ENCODE results near the gene TTLL4.

TTLL4 gene

DNA sequence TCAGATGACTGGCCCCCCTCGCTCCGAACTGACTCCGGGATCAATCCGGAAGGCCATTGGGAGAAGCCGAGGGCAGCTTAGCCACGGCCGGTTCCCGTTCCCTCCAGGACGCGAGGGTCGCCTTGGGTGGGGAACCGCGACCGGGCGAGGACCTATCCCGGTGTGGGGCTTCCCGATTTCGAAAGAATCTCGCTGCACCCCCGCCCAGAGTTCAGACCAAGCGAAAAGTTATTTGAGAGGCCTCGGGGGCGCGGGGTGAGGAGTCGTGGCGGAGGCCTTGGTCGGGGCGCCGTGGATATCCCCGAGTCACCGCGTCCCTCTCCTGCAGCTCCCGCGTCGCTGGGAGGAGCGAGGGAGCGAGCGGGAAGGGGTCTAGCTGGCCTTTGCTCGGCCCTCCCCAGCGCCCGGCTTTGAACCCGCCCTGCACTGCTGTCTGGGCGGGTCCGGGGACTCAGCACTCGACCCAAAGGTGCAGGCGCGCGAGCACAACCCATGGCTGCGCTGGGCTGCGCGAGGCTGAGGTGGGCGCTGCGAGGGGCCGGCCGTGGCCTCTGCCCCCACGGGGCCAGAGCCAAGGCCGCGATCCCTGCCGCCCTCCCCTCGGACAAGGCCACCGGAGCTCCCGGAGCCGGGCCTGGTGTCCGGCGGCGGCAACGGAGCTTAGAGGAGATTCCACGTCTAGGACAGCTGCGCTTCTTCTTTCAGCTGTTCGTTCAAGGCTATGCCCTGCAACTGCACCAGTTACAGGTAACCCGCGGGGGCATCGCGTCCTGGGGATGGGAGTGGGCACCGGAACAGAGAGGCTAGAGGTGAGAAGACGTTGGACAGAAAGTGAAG, 71.3 kb downstream of the TTLL4 start, which contains the start of gene CYP27A1:
CYP27A1 (plus strand) TSS at position 457 of the 837 bp plus-strand sequence; CDS start at position 493, 36 bp downstream.
- peak within 1 kb of the TSS; percentile 70 for H3K4me3 ChIP-seq (ENCODE audit: low read depth, low read length)
- no peak for TF ChIP-seq CTCF (conservative IDR thresholded peaks at IDR 0.05; ENCODE audit: low read depth, low read length)
- peak; percentile 31 for DNase-seq (ENCODE audit: low read depth)

- peak overlapping the region; percentile 70 for H3K4me3 ChIP-seq (ENCODE audit: low read depth, low read length)
- DNase-seq (ENCODE audit: low read depth): peak; percentile 26
- no peak for TF ChIP-seq CTCF (conservative IDR thresholded peaks at IDR 0.05; ENCODE audit: low read depth, low read length)
These were observed 71.9 kb downstream of the TTLL4 start for GRCh38 chr2:218782528-218782844.

DNA sequence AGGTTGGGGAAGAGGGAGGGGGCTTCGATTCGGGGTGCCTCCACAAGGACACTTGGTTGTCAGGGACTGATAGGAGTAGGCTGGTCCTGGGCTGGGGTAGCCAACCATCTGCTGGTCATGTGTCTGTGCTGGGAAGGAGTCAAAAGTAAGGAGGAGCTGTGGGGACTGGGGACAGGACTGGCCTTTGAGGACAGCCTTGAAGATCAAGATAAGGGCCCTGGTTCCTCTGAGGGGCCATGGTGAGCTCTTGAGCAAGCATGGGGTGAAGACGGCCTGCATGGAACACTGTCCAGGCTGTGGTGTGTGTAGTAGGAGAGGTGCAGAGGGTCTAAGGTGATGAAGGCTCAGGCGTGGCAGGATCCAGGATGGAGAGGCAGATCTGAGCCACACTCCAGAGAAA, 73.1 kb downstream of the TTLL4 start:
- DNase-seq (ENCODE audit: low read depth): no peak
- no peak for TF ChIP-seq CTCF (conservative IDR thresholded peaks at IDR 0.05; ENCODE audit: low read depth, low read length)
- H3K4me3 ChIP-seq (ENCODE audit: low read depth, low read length): no peak overlapping the region

- no peak for DNase-seq (ENCODE audit: low read depth)
- no peak overlapping the region for H3K4me3 ChIP-seq (ENCODE audit: low read depth, low read length)
These were observed 74.5 kb downstream of the TTLL4 start for GRCh38 chr2:218785103-218785502.

DNA sequence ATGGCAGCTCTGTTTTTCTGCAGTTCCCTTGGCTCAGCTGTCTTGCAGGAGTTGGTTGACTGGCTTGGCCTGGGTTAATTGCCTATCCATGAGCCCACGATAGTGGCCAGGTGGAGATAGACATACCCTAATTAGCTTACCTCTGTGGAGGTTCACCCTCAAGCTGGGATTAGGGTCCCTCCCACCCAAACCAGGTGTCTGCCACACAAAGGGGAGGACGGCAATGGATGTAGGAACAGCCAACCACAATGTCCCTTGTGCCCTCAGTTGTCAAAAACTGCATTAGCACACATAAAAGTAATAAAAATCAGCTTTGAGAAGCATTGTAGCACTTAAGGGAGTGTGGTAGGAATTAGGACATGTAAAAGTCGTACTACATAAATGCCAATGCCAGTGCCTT, 75.5 kb downstream of the TTLL4 start:
- TF ChIP-seq CTCF (conservative IDR thresholded peaks at IDR 0.05; ENCODE audit: low read depth, low read length): no peak
- no peak for DNase-seq (ENCODE audit: low read depth)
- no peak overlapping the region for H3K4me3 ChIP-seq (ENCODE audit: low read depth, low read length)

More at GRCh38 chr2:218785103-218785502, 74.5 kb downstream of the TTLL4 start:
- TF ChIP-seq CTCF (conservative IDR thresholded peaks at IDR 0.05; ENCODE audit: low read depth, low read length): no peak

DNA sequence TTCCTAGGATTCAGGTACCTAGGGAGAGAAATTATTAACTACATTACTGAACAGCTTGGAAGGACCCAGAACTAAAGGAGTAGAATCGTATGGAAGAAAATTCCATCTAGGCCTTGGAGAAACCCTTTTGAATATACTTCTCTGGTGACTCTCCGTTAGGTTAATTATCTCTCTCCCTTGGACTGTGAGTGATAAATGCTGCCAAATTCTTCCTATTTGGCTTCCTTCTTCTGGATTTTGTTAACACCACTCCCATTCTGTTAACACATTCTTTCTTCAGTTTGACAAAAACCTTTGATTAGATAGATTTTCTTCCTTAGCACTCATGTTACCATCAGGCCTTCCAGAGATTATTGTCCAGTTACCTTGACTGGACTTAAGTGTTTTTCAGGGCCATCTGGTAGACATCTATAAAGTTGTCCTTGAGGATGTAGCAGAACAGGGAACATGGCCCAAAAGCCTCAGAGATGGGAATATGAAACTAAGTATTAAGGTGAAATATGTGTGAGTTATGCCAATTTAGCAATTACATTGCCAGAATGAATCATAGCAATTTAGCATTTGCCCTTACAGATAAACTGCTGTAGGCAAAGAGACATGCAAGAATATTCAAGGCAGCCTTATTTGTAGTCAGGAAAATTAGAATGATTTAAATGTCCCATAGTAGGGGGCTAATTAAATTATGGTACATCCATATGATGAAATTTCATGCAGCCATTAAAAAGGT, 78.1 kb downstream of the TTLL4 start:
- H3K4me3 ChIP-seq (ENCODE audit: low read depth, low read length): no peak overlapping the region
- DNase-seq (ENCODE audit: low read depth): peak; percentile 16
- TF ChIP-seq CTCF (conservative IDR thresholded peaks at IDR 0.05; ENCODE audit: low read depth, low read length): no peak
